ENCODE results near the gene ARID3A. TPM values are rescaled to one million over a fixed set of nuclear protein-coding genes. Genes with fewer than 3 reads are reported as not detected.

ARID3A gene
- total RNA-seq, 2 donors from 2014 or later = 42.8 to 46.1 TPM

- peaks cover 13 to 18% of the 10 kb centered on the region in 2 donors for H3K4me1 Mint-ChIP-seq (ENCODE audit: low read depth in 2 of 2)
- ATAC-seq (peak; percentile 11 to 25), DNase-seq (ENCODE audit: low spot score) (no peak)
- peak overlapping the region in 1 of 2 donors; percentile 12 for H3K27ac Mint-ChIP-seq
- H3K9me3 Mint-ChIP-seq = no peaks in the 10 kb centered on the region
- H3K27me3 Mint-ChIP-seq = peaks cover 0 to 6% of the 10 kb centered on the region in 2 donors
- H3K4me3 Mint-ChIP-seq = peak overlapping the region; percentile 72
- no peaks in the 10 kb centered on the region for H3K36me3 Mint-ChIP-seq
These were observed 13.4 kb upstream of the ARID3A start for GRCh38 chr19:912181-913079.

DNA sequence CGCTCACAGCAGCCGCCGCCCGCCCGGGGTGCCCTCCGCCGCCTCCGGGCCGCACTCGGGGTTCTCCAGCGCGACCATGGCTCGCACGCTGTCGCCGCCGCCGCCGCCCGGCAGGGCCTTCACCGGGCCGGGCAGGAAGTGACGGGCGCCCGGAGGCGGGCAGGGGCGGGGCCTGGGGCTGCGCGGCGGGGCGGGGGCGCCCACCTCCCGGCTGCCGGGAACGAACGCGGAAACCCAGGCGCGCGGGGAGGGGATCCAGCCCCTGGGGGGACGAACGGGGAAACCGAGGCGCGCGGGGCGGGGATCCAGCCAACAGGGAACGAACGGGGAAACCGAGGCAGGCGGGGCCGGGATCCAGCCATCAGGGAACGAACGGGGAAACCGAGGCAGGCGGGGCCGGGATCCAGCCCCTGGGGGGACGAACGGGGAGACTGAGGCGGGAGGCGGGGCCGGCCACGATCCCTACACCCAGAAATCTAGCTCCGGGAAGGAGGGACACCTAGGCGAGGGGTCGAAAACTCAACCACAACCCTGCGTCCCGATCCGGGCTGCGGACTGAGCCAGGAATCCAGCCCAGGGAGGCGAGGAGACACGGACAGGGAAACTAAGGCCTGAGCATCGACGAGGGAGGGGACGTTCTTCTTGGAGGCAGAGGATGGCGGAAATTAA lies 12.6 kb upstream of the ARID3A start, which contains the start of gene R3HDM4:
Gene R3HDM4, minus strand, starts transcription at position 140 of the 669 bp plus-strand sequence. Its CDS starts 62 bp downstream, at position 78.
- Mint-ChIP-seq H3K27ac (peak within 1 kb of the TSS; percentile 60 to 84), H3K4me1 (ENCODE audit: low read depth in 2 of 2) (peaks cover 13 to 15% of the 10 kb centered on the region in 2 donors), H3K27me3 (peaks cover 0 to 6% of the 10 kb centered on the region in 2 donors), H3K4me3 (peak within 1 kb of the TSS; percentile 72), H3K36me3 (no peaks in the 10 kb centered on the region), H3K9me3 (no peaks in the 10 kb centered on the region)
- DNase-seq (ENCODE audit: low spot score) (peak; percentile 90), ATAC-seq (peak; percentile 93 to 96)

- no peak for ATAC-seq
- no peaks in the 10 kb centered on the region for H3K9me3 Mint-ChIP-seq
- no peak overlapping the region for H3K4me3 Mint-ChIP-seq
These were observed 9.1 kb upstream of the ARID3A start for GRCh38 chr19:916645-917322.

GRCh38 chr19:917323-918151 lies 8.3 kb upstream of the ARID3A start, which contains the start of gene KISS1R:
KISS1R (plus strand) TSS chr19:917333; CDS start chr19:917503, 170 bp downstream.
- no peaks in the 10 kb centered on the region for H3K9me3 Mint-ChIP-seq
- H3K27ac Mint-ChIP-seq = no peak within 1 kb of the TSS
- H3K27me3 Mint-ChIP-seq = peaks cover 0 to 6% of the 10 kb centered on the region in 2 donors
- H3K4me3 Mint-ChIP-seq = no peak within 1 kb of the TSS
- DNase-seq (ENCODE audit: low spot score) (no peak), ATAC-seq (no peak)
- H3K4me1 Mint-ChIP-seq (ENCODE audit: low read depth in 2 of 2) = peaks cover 9 to 13% of the 10 kb centered on the region in 2 donors
- H3K36me3 Mint-ChIP-seq = no peaks in the 10 kb centered on the region

More at GRCh38 chr19:916645-917322, 9.1 kb upstream of the ARID3A start:
- Mint-ChIP-seq H3K4me1 (ENCODE audit: low read depth in 2 of 2) (peaks cover 6 to 10% of the 10 kb centered on the region in 2 donors), H3K36me3 (no peaks in the 10 kb centered on the region), H3K27ac (no peak overlapping the region), H3K27me3 (peaks cover 0 to 6% of the 10 kb centered on the region in 2 donors)
- no peak for DNase-seq (ENCODE audit: low spot score)

- DNase-seq (ENCODE audit: low spot score) (no peak), ATAC-seq (no peak)
- no peak overlapping the region for H3K27ac Mint-ChIP-seq
- no peak overlapping the region for H3K4me3 Mint-ChIP-seq
- H3K27me3 Mint-ChIP-seq = peaks cover 0 to 6% of the 10 kb centered on the region in 2 donors
- peaks cover 9 to 13% of the 10 kb centered on the region in 2 donors for H3K4me1 Mint-ChIP-seq (ENCODE audit: low read depth in 2 of 2)
- no peaks in the 10 kb centered on the region for H3K36me3 Mint-ChIP-seq
- no peaks in the 10 kb centered on the region for H3K9me3 Mint-ChIP-seq
These were observed 7.7 kb upstream of the ARID3A start for GRCh38 chr19:918152-918437.

GRCh38 chr19:918481-919198 lies 7.2 kb upstream of the ARID3A start:
- H3K27me3 Mint-ChIP-seq = peaks cover 0 to 6% of the 10 kb centered on the region in 2 donors
- H3K27ac Mint-ChIP-seq = no peak overlapping the region
- ATAC-seq (no peak), DNase-seq (ENCODE audit: low spot score) (no peak)
- H3K9me3 Mint-ChIP-seq = no peaks in the 10 kb centered on the region
- peaks cover 9 to 12% of the 10 kb centered on the region in 2 donors for H3K4me1 Mint-ChIP-seq (ENCODE audit: low read depth in 2 of 2)
- no peaks in the 10 kb centered on the region for H3K36me3 Mint-ChIP-seq
- no peak overlapping the region for H3K4me3 Mint-ChIP-seq

DNA sequence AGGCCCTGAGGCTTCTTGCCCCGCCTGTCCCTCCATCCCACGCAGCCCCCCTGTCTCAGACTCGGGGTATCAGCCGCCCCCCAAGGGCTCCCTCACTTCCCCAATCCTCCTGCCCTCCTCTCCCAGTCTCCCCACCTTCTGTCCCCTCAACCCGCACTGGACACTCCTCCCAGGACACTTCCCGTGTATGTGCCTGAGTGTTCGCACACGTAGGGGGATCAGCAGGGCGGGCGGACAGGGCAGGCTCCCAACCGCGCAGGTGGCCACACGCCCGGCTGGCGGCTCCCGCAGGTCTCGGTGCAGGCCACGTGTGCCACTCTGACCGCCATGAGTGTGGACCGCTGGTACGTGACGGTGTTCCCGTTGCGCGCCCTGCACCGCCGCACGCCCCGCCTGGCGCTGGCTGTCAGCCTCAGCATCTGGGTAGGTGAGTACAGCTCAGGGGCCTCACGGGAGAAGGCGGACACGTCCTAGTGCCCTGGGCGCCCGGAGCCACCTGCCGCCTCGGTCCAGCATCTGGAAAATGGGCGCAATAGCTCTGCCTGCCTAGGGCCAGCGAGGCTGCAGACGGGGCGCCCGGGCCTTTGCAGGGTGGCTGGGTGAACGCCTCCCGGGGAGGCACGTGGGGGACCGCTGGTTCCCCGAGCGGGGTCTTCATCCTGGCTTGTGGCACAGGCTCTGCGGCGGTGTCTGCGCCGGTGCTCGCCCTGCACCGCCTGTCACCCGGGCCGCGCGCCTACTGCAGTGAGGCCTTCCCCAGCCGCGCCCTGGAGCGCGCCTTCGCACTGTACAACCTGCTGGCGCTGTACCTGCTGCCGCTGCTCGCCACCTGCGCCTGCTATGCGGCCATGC lies 6.4 kb upstream of the ARID3A start:
- no peak for DNase-seq (ENCODE audit: low spot score)
- Mint-ChIP-seq H3K27me3 (peaks cover 0 to 6% of the 10 kb centered on the region in 2 donors), H3K36me3 (no peaks in the 10 kb centered on the region), H3K27ac (no peak overlapping the region), H3K4me1 (ENCODE audit: low read depth in 2 of 2) (peaks cover 9 to 10% of the 10 kb centered on the region in 2 donors), H3K4me3 (no peak overlapping the region), H3K9me3 (no peaks in the 10 kb centered on the region)
- peak in 1 of 2 donors; percentile 1 for ATAC-seq

GRCh38 chr19:920051-920864 lies 5.6 kb upstream of the ARID3A start:
- no peaks in the 10 kb centered on the region for H3K9me3 Mint-ChIP-seq
- ATAC-seq (peak; percentile 41 to 56), DNase-seq (ENCODE audit: low spot score) (peak; percentile 70)
- no peaks in the 10 kb centered on the region for H3K27me3 Mint-ChIP-seq
- H3K4me3 Mint-ChIP-seq = peak overlapping the region; percentile 80
- no peaks in the 10 kb centered on the region for H3K36me3 Mint-ChIP-seq
- H3K4me1 Mint-ChIP-seq (ENCODE audit: low read depth in 2 of 2) = peaks cover 9 to 10% of the 10 kb centered on the region in 2 donors
- H3K27ac Mint-ChIP-seq = peak overlapping the region in 1 of 2 donors; percentile 37

- H3K27me3 Mint-ChIP-seq = no peaks in the 10 kb centered on the region
- no peaks in the 10 kb centered on the region for H3K9me3 Mint-ChIP-seq
- DNase-seq (ENCODE audit: low spot score) = no peak
- H3K4me1 Mint-ChIP-seq (ENCODE audit: low read depth in 2 of 2) = peaks cover 9 to 10% of the 10 kb centered on the region in 2 donors
- peak in 1 of 2 donors; percentile 2 for ATAC-seq
- no peaks in the 10 kb centered on the region for H3K36me3 Mint-ChIP-seq
- H3K27ac Mint-ChIP-seq = peak overlapping the region; percentile 46 to 56
- peak overlapping the region; percentile 75 for H3K4me3 Mint-ChIP-seq
These were observed 1.2 kb upstream of the ARID3A start for GRCh38 chr19:924553-925086.

DNA sequence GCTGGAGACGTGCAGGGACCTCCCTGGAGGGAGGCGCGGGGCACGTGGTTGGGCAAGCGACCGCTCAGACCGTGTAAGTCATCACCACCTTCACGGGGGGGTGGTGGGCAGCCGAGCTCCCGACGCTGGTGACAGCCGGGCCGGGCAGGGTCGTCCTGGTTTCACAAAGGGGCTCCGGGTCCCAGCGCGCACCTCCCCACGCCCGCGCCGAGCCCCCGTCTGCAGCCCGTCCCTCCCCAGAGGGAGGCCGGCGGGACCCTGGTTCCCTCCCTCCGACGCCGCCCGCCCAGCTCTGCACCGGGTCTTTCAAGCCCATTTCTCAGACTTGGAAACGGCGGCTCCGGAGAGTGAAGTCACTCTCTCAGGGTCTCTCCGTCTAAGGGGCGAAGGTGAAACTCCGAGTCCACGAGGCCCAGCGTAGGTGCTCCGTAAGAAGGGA lies 729 bp upstream of the ARID3A start:
- Mint-ChIP-seq H3K27ac (peak overlapping the region; percentile 46 to 56), H3K36me3 (no peaks in the 10 kb centered on the region), H3K4me1 (ENCODE audit: low read depth in 2 of 2) (peaks cover 9 to 10% of the 10 kb centered on the region in 2 donors), H3K4me3 (peak overlapping the region; percentile 75), H3K9me3 (no peaks in the 10 kb centered on the region), H3K27me3 (no peaks in the 10 kb centered on the region)
- DNase-seq (ENCODE audit: low spot score) (peak; percentile 81), ATAC-seq (peak; percentile 78 to 80)

GRCh38 chr19:926323-926588 lies 421 bp downstream of the ARID3A start:
- Mint-ChIP-seq H3K27ac (peak overlapping the region; percentile 18 to 56), H3K4me1 (ENCODE audit: low read depth in 2 of 2) (peaks cover 6 to 7% of the 10 kb centered on the region in 2 donors), H3K27me3 (no peaks in the 10 kb centered on the region), H3K36me3 (no peaks in the 10 kb centered on the region), H3K4me3 (peak overlapping the region; percentile 82), H3K9me3 (no peaks in the 10 kb centered on the region)
- DNase-seq (ENCODE audit: low spot score) = no peak
- ATAC-seq = no peak

Data from natural killer cell treated with Interleukin-12 subunit alpha and Interleukin-12 subunit beta and Interleukin-15 and Interleukin-18, amount 100 ng/mL, for 72 hours (primary cell).